SK-N-SH (cell line): ENCODE measurements around the gene WDR91. TPM values are rescaled to one million over a fixed set of nuclear protein-coding genes. Genes with fewer than 3 reads are reported as not detected.
"Not testable (repeated sequence)": the region's sequence is repeated elsewhere in the genome, so short reads cannot be mapped to it uniquely, and the experiment has no call there.

Experiments used
- CTCF ChIA-PET: fragments of 300-600, 350-600 bp; formaldehyde crosslinking; extraction: SDS; loops from one replicate; lab custom pipeline; 2021; lab: Yijun Ruan, JAX
- POLR2A ChIA-PET: fragments of 350-600 bp; sonication (Branson Sonifier 250); formaldehyde crosslinking; extraction: SDS; loops from one replicate; lab custom pipeline; 2020; ENCODE audit warnings: antibody characterized with exemption, inconsistent platforms; lab: Yijun Ruan, JAX
- DNase-seq: peaks from one replicate; pipeline ENCODE4 v3.0.0; 2012
- H2AFZ ChIP-seq: fragments of 200-600 bp; sonication (generic); 2 replicates; pipeline ENCODE4 v1.8.1; 2016; ENCODE audit warnings: antibody characterized with exemption, mild to moderate bottlenecking, low read depth
- H3F3A ChIP-seq: fragments of 200-600 bp; sonication (generic); replicated peaks from 2 replicates; pipeline ENCODE3; 2016; ENCODE audit warnings: antibody characterized with exemption, mild to moderate bottlenecking; ENCODE audit not compliant: insufficient read depth
- H3K27ac ChIP-seq, 2 experiments: fragments of 200-500 bp in 1 of 2; fragments of 200-600 bp in 1 of 2; sonication (Bioruptor generic) in 1 of 2; sonication (generic), shearing (Covaris generic) in 1 of 2; 2 replicates each; pipeline versions ENCODE4 v1.5.1 to v1.6.1; 2014 to 2016; ENCODE audit warnings: low read depth in 2 of 2, inconsistent platforms in 1 of 2, low read length in 1 of 2, mild to moderate bottlenecking in 1 of 2, mixed read lengths in 1 of 2
- H3K27me3 ChIP-seq: fragments of 200-600 bp; sonication (generic), shearing (Covaris generic); 2 replicates; pipeline ENCODE4 v1.6.1; 2016; ENCODE audit warnings: mixed run types; ENCODE audit not compliant: insufficient read depth
- H3K36me3 ChIP-seq, 2 experiments: fragments of 200-500 bp in 1 of 2; fragments of 200-600 bp in 1 of 2; sonication (Bioruptor generic) in 1 of 2; sonication (generic) in 1 of 2; replicated peaks in 1 of 2; 2 replicates each; pipeline versions ENCODE3 to v1.5.1; 2014 to 2016; ENCODE audit warnings: low read length in 1 of 2, mild to moderate bottlenecking in 1 of 2; ENCODE audit not compliant: insufficient read depth in 2 of 2, control insufficient read depth in 1 of 2
- H3K4me1 ChIP-seq, 2 experiments: fragments of 200-500 bp in 1 of 2; fragments of 200-600 bp in 1 of 2; sonication (Bioruptor generic) in 1 of 2; sonication (generic), shearing (Covaris generic) in 1 of 2; 2 replicates each; pipeline versions ENCODE4 v1.5.1 to v1.6.1; 2014 to 2016; ENCODE audit warnings: low read depth in 1 of 2, low read length in 1 of 2, mixed run types in 1 of 2; ENCODE audit not compliant: insufficient read depth in 2 of 2, control insufficient read depth in 1 of 2
- H3K4me2 ChIP-seq: fragments of 200-600 bp; sonication (generic), shearing (Covaris generic); 2 replicates; pipeline ENCODE4 v1.6.1; 2017; ENCODE audit warnings: mixed run types
- H3K4me3 ChIP-seq, 2 experiments: fragments of 200-500 bp in 1 of 2; fragments of 200-600 bp in 1 of 2; sonication (Bioruptor generic) in 1 of 2; sonication (generic), shearing (Covaris generic) in 1 of 2; 2 replicates each; pipeline versions ENCODE4 v1.5.1 to v1.8.1; 2014 to 2016; ENCODE audit warnings: low read depth in 2 of 2, inconsistent platforms in 1 of 2, low read length in 1 of 2, mild to moderate bottlenecking in 1 of 2, mixed read lengths in 1 of 2, moderate library complexity in 1 of 2
- H3K79me2 ChIP-seq: fragments of 200-600 bp; sonication (generic); 2 replicates; pipeline ENCODE4 v1.8.1; 2017; ENCODE audit warnings: mild to moderate bottlenecking; ENCODE audit not compliant: insufficient read depth
- H3K9ac ChIP-seq: fragments of 200-600 bp; sonication (generic); 2 replicates; pipeline ENCODE4 v1.6.1; 2017; ENCODE audit warnings: mixed run types
- H3K9me2 ChIP-seq: fragments of 200-600 bp; sonication (generic); 2 replicates; pipeline ENCODE4 v1.6.1; 2017; ENCODE audit warnings: mixed run types
- H3K9me3 ChIP-seq: fragments of 200-600 bp; sonication (generic); 2 replicates; pipeline ENCODE4 v1.6.1; 2017; ENCODE audit warnings: mixed run types, mild to moderate bottlenecking, moderate library complexity
- H4K20me1 ChIP-seq: fragments of 200-600 bp; sonication (generic); 2 replicates; pipeline ENCODE4 v1.6.1; 2017; ENCODE audit warnings: mild to moderate bottlenecking, mixed run types; ENCODE audit not compliant: insufficient read depth
- EP300 ChIP-seq, 2 experiments: IDR thresholded peaks; 2 replicates each; pipeline versions ENCODE4 v1.4.0 to v1.6.1; 2012; ENCODE audit warnings: borderline replicate concordance in 1 of 2, low read depth in 1 of 2, low read length in 1 of 2
- FOSL2 ChIP-seq: IDR thresholded peaks from 2 replicates; pipeline ENCODE4 v1.4.0; 2012; ENCODE audit warnings: low read depth, mild to moderate bottlenecking, moderate library complexity, borderline replicate concordance
- FOXJ3 ChIP-seq: sonication (generic); formaldehyde crosslinking; IDR thresholded peaks from 2 replicates; pipeline ENCODE4 v1.5.1; 2020; ENCODE audit warnings: mild to moderate bottlenecking, missing genetic modification reagents
- FOXM1 ChIP-seq: IDR thresholded peaks from 2 replicates; pipeline ENCODE4 v1.4.0; 2012; ENCODE audit warnings: low read depth, mild to moderate bottlenecking
- RCOR1 ChIP-seq: fragments of 150-350 bp; IDR thresholded peaks from 2 replicates; pipeline ENCODE4 v1.6.1; 2017; ENCODE audit warnings: antibody characterized with exemption, low read length
- RXRA ChIP-seq: IDR thresholded peaks from 2 replicates; pipeline ENCODE4 v1.4.0; 2012; ENCODE audit warnings: low read depth, mild to moderate bottlenecking, borderline replicate concordance
- SMC3 ChIP-seq: IDR thresholded peaks from 2 replicates; pipeline ENCODE4 v1.6.1; 2012; ENCODE audit warnings: low read depth, low read length, improper control_type of control experiment
- TAF1 ChIP-seq: IDR thresholded peaks from 2 replicates; pipeline ENCODE4 v1.6.1; 2012; ENCODE audit warnings: low read depth, mild to moderate bottlenecking, low read length, moderate library complexity, borderline replicate concordance
- TCF12 ChIP-seq: IDR thresholded peaks from 2 replicates; pipeline ENCODE4 v1.4.0; 2012
- WGBS: methylation state at CpG from one replicate; pipeline ENCODE4 v1.1.6; 2017; ENCODE audit warnings: low lambda C conversion rate; 5-methylcytosine and 5-hydroxymethylcytosine counted together
- polyA plus RNA-seq, 3 experiments: library from polyadenylated mRNA; depleted of rRNA; stranded (reverse); fragments of >200 nt; gene quantifications; 2 replicates each; pipeline ENCODE4 v1.2.3, GENCODE V29; 2012
- TF ChIP-seq, protein P1 (sequence below): fragments of 200-600 bp; sonication (generic); IDR thresholded peaks from 2 replicates; pipeline ENCODE4 v1.6.1; 2017; ENCODE audit warnings: antibody characterized with exemption, mild to moderate bottlenecking, moderate library complexity
- TF ChIP-seq, protein P2 (sequence below): IDR thresholded peaks from 2 replicates; pipeline ENCODE4 v1.6.1; 2012; ENCODE audit warnings: mild to moderate bottlenecking, low read depth, low read length, moderate library complexity
- TF ChIP-seq, protein P3 (sequence below): IDR thresholded peaks from 2 replicates; pipeline ENCODE4 v1.4.0; 2012; ENCODE audit warnings: low read depth
- TF ChIP-seq, protein P4 (sequence below): IDR thresholded peaks from 2 replicates; pipeline ENCODE4; 2012

Gene WDR91
- polyA plus RNA-seq, 1 of the 3 experiments (the other 2 are of a cell fraction) = 8.4 TPM

DNA sequence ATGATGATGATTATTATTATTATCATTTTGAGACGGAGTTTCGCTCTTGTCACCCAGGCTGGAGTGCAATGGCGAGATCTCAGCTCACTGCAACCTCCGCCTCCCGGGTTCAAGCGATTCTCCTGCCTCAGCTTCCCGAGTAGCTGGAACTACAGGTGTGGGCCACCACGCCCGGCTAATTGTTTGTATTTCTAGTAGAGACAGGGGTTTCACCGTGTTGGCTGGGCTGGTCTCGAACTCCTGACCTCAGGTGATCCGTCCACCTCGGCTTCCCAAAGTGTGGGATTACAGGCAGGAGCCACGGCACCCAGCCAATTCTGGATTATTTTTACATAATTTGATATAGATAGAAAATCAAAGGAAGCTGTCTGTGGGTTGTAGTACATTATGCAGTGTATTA lies 22.8 kb upstream of the WDR91 start:
- H3K27me3 ChIP-seq, H3K9me2 ChIP-seq, H3K4me2 ChIP-seq, POLR2A ChIA-PET, H3F3A ChIP-seq, DNase-seq, H4K20me1 ChIP-seq, H3K9me3 ChIP-seq, H3K36me3 ChIP-seq, H2AFZ ChIP-seq, H3K4me1 ChIP-seq, H3K79me2 ChIP-seq, H3K4me3 ChIP-seq, H3K9ac ChIP-seq, H3K27ac ChIP-seq: not testable (repeated sequence)
- 84% methylated on average over 14 of the region's 14 CpGs for WGBS
- CTCF ChIA-PET = interaction anchor here (1.7 kb wide), 1 partner anchor 47 kb away, joined by 5 read pairs; no protein-coding TSS in a partner anchor

DNA sequence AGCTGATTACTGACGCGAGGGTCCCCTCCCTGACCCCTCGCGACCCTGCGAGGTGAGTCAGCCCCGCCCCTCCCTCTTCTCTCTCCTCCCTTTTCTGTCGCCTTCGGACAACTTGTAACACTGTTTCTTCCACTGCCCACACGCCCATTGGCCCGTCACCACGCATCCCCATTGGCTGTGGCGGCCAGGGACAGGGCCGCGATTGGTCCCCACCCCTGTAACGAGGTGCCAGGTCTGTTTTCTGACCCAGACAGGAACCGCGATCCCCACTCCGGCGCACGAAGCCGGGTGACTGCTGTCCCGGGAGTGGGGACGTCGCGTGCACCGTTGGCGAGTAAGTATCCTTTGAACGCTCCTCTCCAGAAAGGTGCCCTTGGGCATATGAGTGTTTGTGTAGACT lies 22.2 kb upstream of the WDR91 start, which contains the start of gene STRA8:
STRA8 (plus strand) TSS at position 269 of the 400 bp plus-strand sequence. CDS start 6,687 bp downstream, outside the sequence.
- Histone ChIP-seq H3K9ac (no peak within 1 kb of the TSS), H3K27me3 (no peaks in the 10 kb centered on the region), H3K4me2 (no peak within 1 kb of the TSS), H3K4me3 (no peak within 1 kb of the TSS), H3K4me1 (no peaks in the 10 kb centered on the region), H3K9me3 (no peaks in the 10 kb centered on the region), H3K79me2 (no peaks in the 10 kb centered on the region), H3F3A (no peaks in the 10 kb centered on the region), H3K9me2 (no peaks in the 10 kb centered on the region), H4K20me1 (no peaks in the 10 kb centered on the region), H3K27ac (no peak within 1 kb of the TSS), H3K36me3 (no peaks in the 10 kb centered on the region), H2AFZ (no peak within 1 kb of the TSS)
- POLR2A ChIA-PET = no interaction called here
- CTCF ChIA-PET = interaction anchor here (0.9 to 1.5 kb wide), 3 partner anchors 9 to 41 kb away, joined by 3 to 4 read pairs (median 3); no protein-coding TSS in a partner anchor
- TF ChIP-seq, protein P1, sequence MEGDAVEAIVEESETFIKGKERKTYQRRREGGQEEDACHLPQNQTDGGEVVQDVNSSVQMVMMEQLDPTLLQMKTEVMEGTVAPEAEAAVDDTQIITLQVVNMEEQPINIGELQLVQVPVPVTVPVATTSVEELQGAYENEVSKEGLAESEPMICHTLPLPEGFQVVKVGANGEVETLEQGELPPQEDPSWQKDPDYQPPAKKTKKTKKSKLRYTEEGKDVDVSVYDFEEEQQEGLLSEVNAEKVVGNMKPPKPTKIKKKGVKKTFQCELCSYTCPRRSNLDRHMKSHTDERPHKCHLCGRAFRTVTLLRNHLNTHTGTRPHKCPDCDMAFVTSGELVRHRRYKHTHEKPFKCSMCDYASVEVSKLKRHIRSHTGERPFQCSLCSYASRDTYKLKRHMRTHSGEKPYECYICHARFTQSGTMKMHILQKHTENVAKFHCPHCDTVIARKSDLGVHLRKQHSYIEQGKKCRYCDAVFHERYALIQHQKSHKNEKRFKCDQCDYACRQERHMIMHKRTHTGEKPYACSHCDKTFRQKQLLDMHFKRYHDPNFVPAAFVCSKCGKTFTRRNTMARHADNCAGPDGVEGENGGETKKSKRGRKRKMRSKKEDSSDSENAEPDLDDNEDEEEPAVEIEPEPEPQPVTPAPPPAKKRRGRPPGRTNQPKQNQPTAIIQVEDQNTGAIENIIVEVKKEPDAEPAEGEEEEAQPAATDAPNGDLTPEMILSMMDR = no peak
- TF ChIP-seq FOXJ3 (no peak), SMC3 (no peak), FOSL2 (no peak), TCF12 (no peak), RCOR1 (no peak), RXRA (no peak), FOXM1 (no peak), TAF1 (no peak), EP300 (IDR thresholded peaks at IDR 0.05; ENCODE audit: borderline replicate concordance in 1 of 2, low read depth in 1 of 2, low read length in 1 of 2) (no peak)
- TF ChIP-seq, protein P2, sequence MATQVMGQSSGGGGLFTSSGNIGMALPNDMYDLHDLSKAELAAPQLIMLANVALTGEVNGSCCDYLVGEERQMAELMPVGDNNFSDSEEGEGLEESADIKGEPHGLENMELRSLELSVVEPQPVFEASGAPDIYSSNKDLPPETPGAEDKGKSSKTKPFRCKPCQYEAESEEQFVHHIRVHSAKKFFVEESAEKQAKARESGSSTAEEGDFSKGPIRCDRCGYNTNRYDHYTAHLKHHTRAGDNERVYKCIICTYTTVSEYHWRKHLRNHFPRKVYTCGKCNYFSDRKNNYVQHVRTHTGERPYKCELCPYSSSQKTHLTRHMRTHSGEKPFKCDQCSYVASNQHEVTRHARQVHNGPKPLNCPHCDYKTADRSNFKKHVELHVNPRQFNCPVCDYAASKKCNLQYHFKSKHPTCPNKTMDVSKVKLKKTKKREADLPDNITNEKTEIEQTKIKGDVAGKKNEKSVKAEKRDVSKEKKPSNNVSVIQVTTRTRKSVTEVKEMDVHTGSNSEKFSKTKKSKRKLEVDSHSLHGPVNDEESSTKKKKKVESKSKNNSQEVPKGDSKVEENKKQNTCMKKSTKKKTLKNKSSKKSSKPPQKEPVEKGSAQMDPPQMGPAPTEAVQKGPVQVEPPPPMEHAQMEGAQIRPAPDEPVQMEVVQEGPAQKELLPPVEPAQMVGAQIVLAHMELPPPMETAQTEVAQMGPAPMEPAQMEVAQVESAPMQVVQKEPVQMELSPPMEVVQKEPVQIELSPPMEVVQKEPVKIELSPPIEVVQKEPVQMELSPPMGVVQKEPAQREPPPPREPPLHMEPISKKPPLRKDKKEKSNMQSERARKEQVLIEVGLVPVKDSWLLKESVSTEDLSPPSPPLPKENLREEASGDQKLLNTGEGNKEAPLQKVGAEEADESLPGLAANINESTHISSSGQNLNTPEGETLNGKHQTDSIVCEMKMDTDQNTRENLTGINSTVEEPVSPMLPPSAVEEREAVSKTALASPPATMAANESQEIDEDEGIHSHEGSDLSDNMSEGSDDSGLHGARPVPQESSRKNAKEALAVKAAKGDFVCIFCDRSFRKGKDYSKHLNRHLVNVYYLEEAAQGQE = no peak
- TF ChIP-seq, protein P3, sequence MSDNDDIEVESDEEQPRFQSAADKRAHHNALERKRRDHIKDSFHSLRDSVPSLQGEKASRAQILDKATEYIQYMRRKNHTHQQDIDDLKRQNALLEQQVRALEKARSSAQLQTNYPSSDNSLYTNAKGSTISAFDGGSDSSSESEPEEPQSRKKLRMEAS = no peak
- TF ChIP-seq, protein P4, sequence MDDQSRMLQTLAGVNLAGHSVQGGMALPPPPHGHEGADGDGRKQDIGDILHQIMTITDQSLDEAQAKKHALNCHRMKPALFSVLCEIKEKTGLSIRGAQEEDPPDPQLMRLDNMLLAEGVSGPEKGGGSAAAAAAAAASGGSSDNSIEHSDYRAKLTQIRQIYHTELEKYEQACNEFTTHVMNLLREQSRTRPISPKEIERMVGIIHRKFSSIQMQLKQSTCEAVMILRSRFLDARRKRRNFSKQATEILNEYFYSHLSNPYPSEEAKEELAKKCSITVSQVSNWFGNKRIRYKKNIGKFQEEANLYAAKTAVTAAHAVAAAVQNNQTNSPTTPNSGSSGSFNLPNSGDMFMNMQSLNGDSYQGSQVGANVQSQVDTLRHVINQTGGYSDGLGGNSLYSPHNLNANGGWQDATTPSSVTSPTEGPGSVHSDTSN = no peak
- WGBS = 91% methylated on average over 28 of the region's 28 CpGs
- no peak for DNase-seq
